IPS-NIHi7 (cell line): ENCODE measurements around the gene LRP1-AS.

Experiments used
- DNase-seq: peaks from one replicate; pipeline ENCODE4 v3.0.0; 2012; ENCODE audit warnings: mixed read lengths; ENCODE audit errors: extremely low spot score

LRP1-AS gene

GRCh38 chr12:57146961-57147944 lies at the start of gene LRP1-AS:
Gene LRP1-AS (minus strand): TSS chr12:57147619.
- DNase-seq = peak; percentile 36

GRCh38 chr12:57196956-57197355 lies 49.5 kb upstream of the LRP1-AS start:
- DNase-seq = no peak

GRCh38 chr12:57196439-57196838 lies 49.0 kb upstream of the LRP1-AS start:
- no peak for DNase-seq

- DNase-seq = no peak
Observed at GRCh38 chr12:57195611-57196371, 48.4 kb upstream of the LRP1-AS start.

GRCh38 chr12:57195186-57195585 lies 47.8 kb upstream of the LRP1-AS start:
- DNase-seq = no peak

- no peak for DNase-seq
Observed at GRCh38 chr12:57194253-57194652, 46.8 kb upstream of the LRP1-AS start.

GRCh38 chr12:57193706-57194245 lies 46.4 kb upstream of the LRP1-AS start:
- no peak for DNase-seq

GRCh38 chr12:57192920-57193319 lies 45.5 kb upstream of the LRP1-AS start:
- no peak for DNase-seq

GRCh38 chr12:57191410-57191809 lies 44.0 kb upstream of the LRP1-AS start:
- no peak for DNase-seq

- no peak for DNase-seq
Observed at GRCh38 chr12:57190821-57191220, 43.4 kb upstream of the LRP1-AS start.

GRCh38 chr12:57190037-57190436 lies 42.6 kb upstream of the LRP1-AS start:
- no peak for DNase-seq

GRCh38 chr12:57188090-57188425 lies 40.6 kb upstream of the LRP1-AS start:
- no peak for DNase-seq

GRCh38 chr12:57187222-57188089 lies 40.0 kb upstream of the LRP1-AS start:
- no peak for DNase-seq

- DNase-seq = no peak
Observed at GRCh38 chr12:57185906-57186508, 38.6 kb upstream of the LRP1-AS start.

GRCh38 chr12:57185403-57185802 lies 38.0 kb upstream of the LRP1-AS start:
- no peak for DNase-seq

- no peak for DNase-seq
Observed at GRCh38 chr12:57183939-57184725, 36.7 kb upstream of the LRP1-AS start.

- DNase-seq = peak; percentile 99
Observed at GRCh38 chr12:57182918-57183575, 35.6 kb upstream of the LRP1-AS start.

- DNase-seq = no peak
Observed at GRCh38 chr12:57181561-57182155, 34.2 kb upstream of the LRP1-AS start.

GRCh38 chr12:57181072-57181471 lies 33.7 kb upstream of the LRP1-AS start:
- no peak for DNase-seq
